ENCODE measurements around the gene SYMPK. TPM values are rescaled to one million over a fixed set of nuclear protein-coding genes. Genes with fewer than 3 reads are reported as not detected.

Gene SYMPK
- total RNA-seq, 4 donors from 2014 or later = 28.4 to 36.6 (median 31.6) TPM

GRCh38 chr19:45862271-45862563 lies 730 bp downstream of the SYMPK start:
- H3K36me3 ChIP-seq = peaks cover 0 to 24% (median 17%) of the 10 kb centered on the region in 3 donors
- intact Hi-C loops (cut with DNase I) = no loop called here
- TF ChIP-seq POLR2A (IDR thresholded peaks at IDR 0.05) (no peak), CTCF (IDR thresholded peaks at IDR 0.05) (no peak)
- H3K27me3 ChIP-seq = peaks cover 0 to 37% (median 4%) of the 10 kb centered on the region in 4 donors
- H3K27ac ChIP-seq = peak overlapping the region; percentile 87 to 94 (median 94)
- WGBS, 2 donors = 0% methylated on average over 6 to 11 of the region's 11 CpGs
- H3K4me1 ChIP-seq = peaks cover 13 to 39% (median 26%) of the 10 kb centered on the region in 3 donors
- no peak for DNase-seq
- H3K9me3 ChIP-seq = no peaks in the 10 kb centered on the region
- H3K4me3 ChIP-seq = peak overlapping the region; percentile 83 to 94 (median 88)

- Histone ChIP-seq H3K4me3 (no peak overlapping the region), H3K9me3 (no peaks in the 10 kb centered on the region), H3K36me3 (peaks cover 0 to 40% (median 17%) of the 10 kb centered on the region in 3 donors), H3K27ac (peak overlapping the region in 1 of 4 donors; percentile 20), H3K4me1 (peaks cover 13 to 39% (median 26%) of the 10 kb centered on the region in 3 donors), H3K27me3 (peaks cover 0 to 23% (median 4%) of the 10 kb centered on the region in 4 donors)
- DNase-seq = no peak
- 78 to 82% methylated on average over 15 of the region's 15 CpGs for WGBS, 2 donors
- intact Hi-C loops (cut with DNase I) = no loop called here
- TF ChIP-seq CTCF (IDR thresholded peaks at IDR 0.05) (no peak), POLR2A (IDR thresholded peaks at IDR 0.05) (no peak)
Observed at GRCh38 chr19:45860359-45861259, 2.3 kb downstream of the SYMPK start.

GRCh38 chr19:45854167-45854778 lies 8.7 kb downstream of the SYMPK start:
- Histone ChIP-seq H3K27me3 (no peaks in the 10 kb centered on the region), H3K4me3 (no peak overlapping the region), H3K9me3 (no peaks in the 10 kb centered on the region), H3K36me3 (peaks cover 37 to 94% (median 38%) of the 10 kb centered on the region in 3 donors), H3K4me1 (no peaks in the 10 kb centered on the region), H3K27ac (no peak overlapping the region)
- intact Hi-C loops (cut with DNase I) = no loop called here
- 93 to 100% methylated on average over 1 to 3 of the region's 16 CpGs for WGBS, 2 donors
- DNase-seq = no peak
- TF ChIP-seq POLR2A (IDR thresholded peaks at IDR 0.05) (no peak), CTCF (IDR thresholded peaks at IDR 0.05) (no peak)

- Histone ChIP-seq H3K36me3 (peaks cover 30 to 94% (median 37%) of the 10 kb centered on the region in 3 donors), H3K4me1 (no peaks in the 10 kb centered on the region), H3K27me3 (no peaks in the 10 kb centered on the region), H3K9me3 (no peaks in the 10 kb centered on the region), H3K27ac (no peak overlapping the region), H3K4me3 (no peak overlapping the region)
- intact Hi-C loops (cut with DNase I) = no loop called here
- TF ChIP-seq POLR2A (IDR thresholded peaks at IDR 0.05) = no peak
- TF ChIP-seq CTCF (IDR thresholded peaks at IDR 0.05) = no peak
- DNase-seq = no peak
- WGBS, 2 donors = 67 to 83% methylated on average over 2 of the region's 7 CpGs
Observed at GRCh38 chr19:45852983-45853382, 10.0 kb downstream of the SYMPK start.

GRCh38 chr19:45852145-45852750 lies 10.7 kb downstream of the SYMPK start:
- H3K9me3 ChIP-seq = no peaks in the 10 kb centered on the region
- no peak overlapping the region for H3K27ac ChIP-seq
- peaks cover 37 to 99% (median 37%) of the 10 kb centered on the region in 3 donors for H3K36me3 ChIP-seq
- WGBS, 2 donors = 92 to 93% methylated on average over 7 to 10 of the region's 10 CpGs
- DNase-seq = no peak
- intact Hi-C loops (cut with DNase I) = no loop called here
- no peak overlapping the region for H3K4me3 ChIP-seq
- no peaks in the 10 kb centered on the region for H3K4me1 ChIP-seq
- TF ChIP-seq POLR2A (IDR thresholded peaks at IDR 0.05) (no peak), CTCF (IDR thresholded peaks at IDR 0.05) (no peak)
- H3K27me3 ChIP-seq = no peaks in the 10 kb centered on the region
